ENCODE results near the gene RXYLT1. TPM values are rescaled to one million over a fixed set of nuclear protein-coding genes. Genes with fewer than 3 reads are reported as not detected.
A peak's percentile ranks its signal among the peaks of the same experiment; 100 is the strongest.
"Not testable (repeated sequence)": the region's sequence is repeated elsewhere in the genome, so short reads cannot be mapped to it uniquely, and the experiment has no call there.

The RXYLT1 gene, protein sequence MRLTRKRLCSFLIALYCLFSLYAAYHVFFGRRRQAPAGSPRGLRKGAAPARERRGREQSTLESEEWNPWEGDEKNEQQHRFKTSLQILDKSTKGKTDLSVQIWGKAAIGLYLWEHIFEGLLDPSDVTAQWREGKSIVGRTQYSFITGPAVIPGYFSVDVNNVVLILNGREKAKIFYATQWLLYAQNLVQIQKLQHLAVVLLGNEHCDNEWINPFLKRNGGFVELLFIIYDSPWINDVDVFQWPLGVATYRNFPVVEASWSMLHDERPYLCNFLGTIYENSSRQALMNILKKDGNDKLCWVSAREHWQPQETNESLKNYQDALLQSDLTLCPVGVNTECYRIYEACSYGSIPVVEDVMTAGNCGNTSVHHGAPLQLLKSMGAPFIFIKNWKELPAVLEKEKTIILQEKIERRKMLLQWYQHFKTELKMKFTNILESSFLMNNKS
- total RNA-seq (2014; rRNA removed; shearing (Covaris generic)) = 29.9 and 31.4 TPM in 2 replicates

DNA sequence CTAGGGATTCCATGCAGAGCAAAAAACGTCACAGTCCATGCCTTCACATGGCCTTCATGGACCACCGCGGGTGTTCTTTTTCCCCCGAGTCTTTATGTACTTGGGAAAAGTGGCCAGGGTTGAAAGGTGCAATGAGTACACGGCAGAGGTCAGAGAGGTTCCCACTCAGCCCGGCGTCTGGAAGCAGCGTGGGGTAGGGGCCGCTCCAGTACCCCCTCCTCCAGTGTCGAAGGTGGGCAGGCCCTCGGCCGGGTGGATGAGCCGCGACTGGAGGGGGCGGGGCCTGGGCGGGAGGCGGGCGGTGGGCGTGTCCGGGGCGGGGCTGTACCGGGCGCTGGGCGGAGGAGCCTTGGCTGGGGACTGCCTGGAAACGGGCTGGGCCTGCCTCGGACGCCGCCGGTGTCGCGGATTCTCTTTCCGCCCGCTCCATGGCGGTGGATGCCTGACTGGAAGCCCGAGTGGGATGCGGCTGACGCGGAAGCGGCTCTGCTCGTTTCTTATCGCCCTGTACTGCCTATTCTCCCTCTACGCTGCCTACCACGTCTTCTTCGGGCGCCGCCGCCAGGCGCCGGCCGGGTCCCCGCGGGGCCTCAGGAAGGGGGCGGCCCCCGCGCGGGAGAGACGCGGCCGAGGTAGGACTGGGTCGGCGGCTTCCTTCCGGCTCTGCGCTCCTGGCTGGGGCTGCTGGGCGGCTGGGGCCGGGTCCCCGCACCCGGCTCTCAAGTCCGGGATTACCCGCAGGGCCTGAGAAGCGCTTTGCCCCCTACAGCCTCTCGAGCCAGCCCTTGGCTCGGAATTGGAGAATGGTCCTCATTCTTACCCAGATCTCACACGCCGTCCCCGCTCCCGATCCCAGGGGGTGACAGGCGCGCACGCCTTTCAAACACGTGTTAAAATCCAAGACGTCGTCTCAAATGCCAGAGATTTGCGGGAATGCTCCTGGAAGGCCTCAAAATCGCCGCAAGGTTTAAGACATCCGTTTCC, at the start of gene RXYLT1:
RXYLT1 (plus strand) TSS at position 412 of the 984 bp plus-strand sequence; CDS start at position 464, 52 bp downstream.
- peak; percentile 65 for DNase-seq (ENCODE audit: low spot score)

DNA sequence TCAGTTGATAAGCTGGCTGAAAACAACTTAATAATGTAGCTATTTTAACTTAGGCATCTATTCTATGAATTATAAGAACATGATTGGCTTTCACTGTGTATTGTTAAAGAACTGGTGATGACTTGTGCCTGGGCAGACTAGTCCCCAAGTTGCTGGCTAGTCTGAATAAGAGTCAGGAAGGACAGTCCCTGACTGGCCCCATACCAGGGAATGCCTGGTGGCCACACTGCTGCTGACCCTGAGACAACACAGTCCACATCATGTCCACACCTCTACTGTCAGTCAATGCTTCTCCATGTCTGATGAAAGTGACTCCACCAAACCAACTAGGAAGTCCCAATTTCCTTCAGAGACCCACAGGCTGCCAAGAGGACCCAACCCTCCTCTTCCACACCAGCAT, 46.9 kb upstream of the RXYLT1 start:
- DNase-seq (ENCODE audit: low spot score) = not testable (repeated sequence)

GRCh38 chr12:63733585-63733984, 46.1 kb upstream of the RXYLT1 start:
- DNase-seq (ENCODE audit: low spot score) = not testable (repeated sequence)

DNA sequence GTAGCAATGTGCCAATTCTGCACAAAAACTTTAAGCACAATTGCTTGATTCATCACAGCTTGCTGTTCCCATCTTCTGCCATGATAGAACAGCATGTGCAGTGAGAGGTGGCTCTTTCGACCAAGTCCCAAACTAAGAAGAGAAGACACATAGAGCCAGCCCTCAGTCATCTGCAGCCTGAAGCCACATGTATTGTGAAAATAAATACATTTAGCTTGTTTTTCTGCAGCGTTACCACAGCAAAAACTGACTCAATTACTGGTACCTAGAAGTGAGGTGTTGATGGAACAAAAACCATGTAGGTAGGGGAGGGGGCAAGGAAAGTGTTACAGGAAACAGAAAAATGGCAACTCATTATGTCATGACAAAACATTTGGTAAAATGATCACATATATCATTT, 39.2 kb upstream of the RXYLT1 start:
- not testable (repeated sequence) for DNase-seq (ENCODE audit: low spot score)

DNA sequence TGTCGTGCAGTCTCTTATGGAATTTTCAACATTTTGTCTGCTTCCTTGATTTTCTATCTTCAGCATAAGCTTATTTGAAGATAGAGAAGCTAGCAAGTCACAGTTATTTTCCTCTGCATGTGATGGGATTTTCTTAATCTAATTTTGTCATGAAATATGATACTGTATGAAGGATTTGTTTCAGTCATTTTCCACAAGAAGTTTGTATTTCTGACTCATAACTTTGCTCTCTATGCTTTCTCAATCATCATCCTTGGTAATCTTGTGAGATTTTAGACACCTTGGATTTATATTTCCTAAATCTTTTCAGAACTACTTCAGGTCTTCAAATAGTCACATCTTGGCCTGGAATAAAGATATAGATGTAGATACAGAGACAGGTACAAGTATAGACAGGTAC, 38.3 kb upstream of the RXYLT1 start:
- not testable (repeated sequence) for DNase-seq (ENCODE audit: low spot score)

DNA sequence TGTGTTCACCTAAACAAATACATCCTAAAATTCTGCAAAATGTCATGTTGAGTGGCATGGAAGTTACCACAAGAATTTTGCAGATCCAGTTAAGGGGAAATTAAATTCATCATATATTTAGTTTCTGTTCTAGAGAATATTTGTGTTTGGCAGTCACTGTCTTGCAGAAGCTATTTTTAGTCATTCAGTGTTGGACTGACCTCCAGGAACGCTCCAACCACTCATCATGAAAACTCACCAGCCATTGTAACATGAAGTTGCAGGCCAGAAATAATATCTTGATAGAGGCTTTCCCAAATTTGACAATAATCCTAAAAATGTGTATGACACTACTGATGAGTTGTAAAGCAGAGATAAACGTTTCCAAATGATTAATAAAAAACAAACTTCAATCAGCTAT, 35.6 kb upstream of the RXYLT1 start:
- not testable (repeated sequence) for DNase-seq (ENCODE audit: low spot score)

DNA sequence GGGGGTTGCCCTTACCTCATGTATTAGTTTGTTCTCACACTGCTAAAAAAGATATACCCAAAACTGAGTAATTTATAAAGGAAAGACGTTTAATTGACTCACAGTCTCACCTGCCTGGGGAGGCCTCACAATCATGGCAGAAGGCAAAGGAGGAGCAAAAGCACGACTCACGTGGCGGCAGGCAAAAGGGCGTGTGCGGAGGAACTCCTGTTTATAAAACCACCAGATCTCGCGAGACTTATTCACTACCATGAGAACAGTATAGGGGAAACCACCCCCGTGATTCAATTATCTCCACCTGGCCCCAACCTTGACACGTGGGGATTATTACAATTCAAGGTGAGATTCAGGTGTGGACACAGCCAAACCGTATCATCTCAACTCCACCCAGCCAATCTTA, 33.2 kb upstream of the RXYLT1 start:
- not testable (repeated sequence) for DNase-seq (ENCODE audit: low spot score)

GRCh38 chr12:63747136-63747535, 32.6 kb upstream of the RXYLT1 start:
- DNase-seq (ENCODE audit: low spot score) = not testable (repeated sequence)

- DNase-seq (ENCODE audit: low spot score) = no peak
These were observed 32.2 kb upstream of the RXYLT1 start for GRCh38 chr12:63747553-63747952.

DNA sequence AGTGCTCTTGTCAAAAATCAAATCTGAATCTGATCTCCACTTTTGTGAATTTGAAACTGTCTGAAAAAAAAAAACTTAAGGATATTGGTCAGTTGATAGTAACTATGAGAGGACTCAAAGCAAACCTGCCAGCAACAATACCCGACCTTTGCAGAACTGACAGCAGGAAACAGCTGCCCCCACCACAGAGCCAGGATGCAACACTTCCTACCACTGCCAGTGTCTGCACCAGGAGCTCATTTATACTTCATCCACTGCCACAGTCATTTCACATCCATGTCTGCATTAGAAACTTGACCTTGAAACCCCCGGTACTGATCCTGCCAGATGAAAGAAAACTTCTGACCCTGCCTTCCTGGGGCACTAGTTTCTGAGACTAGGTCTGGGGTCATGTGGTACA, 27.4 kb upstream of the RXYLT1 start:
- no peak for DNase-seq (ENCODE audit: low spot score)

GRCh38 chr12:63752841-63753240, 26.9 kb upstream of the RXYLT1 start:
- DNase-seq (ENCODE audit: low spot score) = no peak

DNA sequence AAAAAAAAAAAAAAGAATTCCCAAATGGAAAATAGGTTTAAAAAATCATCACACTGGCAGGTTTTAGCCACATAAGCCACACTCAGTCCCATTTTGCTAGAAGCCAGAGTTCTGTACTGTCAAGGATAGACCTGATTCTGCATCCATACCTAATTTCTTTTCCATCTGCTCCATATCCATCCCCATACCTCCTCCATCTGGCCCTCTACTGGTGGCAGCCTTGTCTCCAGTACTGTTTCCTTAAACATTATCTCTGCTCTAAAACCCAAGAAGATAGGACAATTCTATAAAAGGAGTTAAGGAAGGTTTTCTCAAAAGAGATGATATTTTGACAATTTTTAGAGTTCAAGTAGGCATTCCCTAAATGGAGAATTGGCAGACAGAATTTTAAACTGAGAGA, 26.0 kb upstream of the RXYLT1 start:
- no peak for DNase-seq (ENCODE audit: low spot score)

DNA sequence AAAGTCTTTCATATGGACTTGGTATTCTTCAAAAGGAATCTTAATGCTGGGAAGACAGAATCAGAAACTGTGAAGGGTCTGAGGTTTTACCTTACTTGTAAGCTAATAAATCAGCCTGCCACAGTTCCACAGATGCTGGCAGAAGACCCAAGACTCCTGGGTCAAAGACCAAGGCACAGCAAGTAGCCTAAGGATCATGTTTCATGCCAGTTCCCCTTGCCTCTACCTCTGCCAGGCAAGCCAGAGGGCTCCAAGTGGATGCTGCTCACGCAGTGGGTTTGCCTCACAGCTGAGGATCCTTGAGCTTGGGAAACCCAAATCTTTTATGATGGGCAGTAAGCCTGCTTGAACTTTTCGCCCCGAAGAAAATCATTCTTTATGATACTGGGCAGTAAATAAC, 15.2 kb upstream of the RXYLT1 start:
- no peak for DNase-seq (ENCODE audit: low spot score)

GRCh38 chr12:63766498-63766897, 13.2 kb upstream of the RXYLT1 start:
- no peak for DNase-seq (ENCODE audit: low spot score)

- DNase-seq (ENCODE audit: low spot score) = no peak
These were observed 9.3 kb upstream of the RXYLT1 start for GRCh38 chr12:63770375-63770774.

GRCh38 chr12:63777340-63777739, 2.4 kb upstream of the RXYLT1 start:
- no peak for DNase-seq (ENCODE audit: low spot score)

GRCh38 chr12:63782466-63782865, 2.8 kb downstream of the RXYLT1 start:
- no peak for DNase-seq (ENCODE audit: low spot score)

DNA sequence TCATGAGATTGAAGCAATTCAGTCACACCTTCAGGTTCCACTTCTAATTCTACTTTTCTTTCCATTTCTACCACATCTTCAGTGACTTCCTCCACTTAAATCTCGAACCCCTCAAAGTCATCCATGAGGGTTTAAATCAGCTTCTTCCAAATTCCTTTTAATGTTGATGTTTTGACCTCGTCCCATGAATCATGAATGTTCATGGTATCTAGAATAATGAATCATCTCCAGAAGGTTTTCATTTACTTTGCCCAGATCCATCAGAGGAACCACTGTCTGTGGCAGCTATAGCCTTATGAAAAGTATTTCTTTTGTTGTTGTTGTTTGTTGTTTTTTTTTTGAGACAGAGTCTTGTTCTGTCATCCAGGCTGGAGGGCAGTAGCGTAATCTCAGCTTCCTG, 7.6 kb downstream of the RXYLT1 start:
- no peak for DNase-seq (ENCODE audit: low spot score)

- DNase-seq (ENCODE audit: low spot score) = no peak
These were observed 10.9 kb downstream of the RXYLT1 start for GRCh38 chr12:63790608-63790945.

DNA sequence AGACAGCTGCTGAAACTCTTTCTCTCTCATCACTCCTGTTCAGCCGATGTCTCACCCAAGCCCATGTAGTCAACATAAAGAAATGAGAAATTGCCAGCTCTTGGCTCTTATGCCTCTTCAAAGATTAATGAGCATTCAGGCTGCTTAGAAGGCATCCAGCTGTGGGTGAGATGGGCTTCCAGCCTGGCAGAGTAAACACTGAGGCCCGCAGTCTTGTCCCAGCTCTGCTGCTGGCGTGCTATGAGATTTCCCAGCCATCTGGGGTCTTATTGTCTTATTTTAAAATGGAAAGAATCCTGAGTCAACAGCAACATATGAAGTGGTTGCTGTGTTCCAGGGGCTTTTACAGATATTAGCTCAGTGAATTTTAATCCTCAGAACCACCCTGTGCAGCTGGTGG, 12.6 kb downstream of the RXYLT1 start:
- DNase-seq (ENCODE audit: low spot score) = no peak

GRCh38 chr12:63795032-63795687, 15.5 kb downstream of the RXYLT1 start:
- no peak for DNase-seq (ENCODE audit: low spot score)

DNA sequence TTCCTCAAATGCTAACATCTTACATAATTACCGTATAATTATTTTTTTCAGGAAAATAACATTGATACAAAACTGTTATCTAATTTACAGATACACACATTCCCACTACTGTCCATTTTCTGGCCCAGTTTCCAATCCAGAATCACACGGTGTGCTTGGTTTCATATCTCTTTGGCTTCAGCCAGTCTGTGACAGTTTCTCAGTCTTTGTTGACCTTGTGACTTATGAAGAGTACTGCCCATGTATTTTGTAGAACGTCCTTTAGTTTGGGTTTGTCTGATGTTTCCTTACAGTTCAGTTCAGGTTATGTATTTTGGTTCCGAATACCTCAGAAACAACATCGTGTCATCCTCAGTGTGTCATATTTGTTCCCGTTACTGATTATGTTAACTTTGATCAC, 16.2 kb downstream of the RXYLT1 start:
- DNase-seq (ENCODE audit: low spot score) = no peak
